Activated CD4-positive, alpha-beta T cell treated with anti-CD3 and anti-CD28 coated beads, Interleukin-2, amount 50 U/mL, for 1 hour (primary cell): Measurements from ENCODE around the gene DMRTC2.

Experiments
- DNase-seq: peaks from one replicate; pipeline ENCODE4 v3.0.0-alpha.2; 2020

DMRTC2 gene

GRCh38 chr19:41845001-41845050 lies at the start of gene DMRTC2:
Gene DMRTC2, plus strand, starts transcription at chr19:41845042. Its CDS starts 2,387 bp downstream, at chr19:41847429.
- no peak for DNase-seq

- no peak for DNase-seq
These were observed 48.5 kb upstream of the DMRTC2 start, which contains the start of gene CEACAM3 for GRCh38 chr19:41796362-41796761. Gene CEACAM3, plus strand, starts transcription at chr19:41796587. Its CDS starts 91 bp downstream, at chr19:41796678.

- no peak for DNase-seq
These were observed 47.9 kb upstream of the DMRTC2 start for GRCh38 chr19:41796901-41797300.

GRCh38 chr19:41799444-41800000 lies 45.3 kb upstream of the DMRTC2 start:
- DNase-seq, result no peak

- DNase-seq, result no peak
These were observed 43.8 kb upstream of the DMRTC2 start for GRCh38 chr19:41801031-41801430.

- no peak for DNase-seq
These were observed 43.0 kb upstream of the DMRTC2 start for GRCh38 chr19:41801792-41802211.

GRCh38 chr19:41802770-41803169 lies 42.1 kb upstream of the DMRTC2 start:
- DNase-seq, result no peak

- no peak for DNase-seq
These were observed 40.5 kb upstream of the DMRTC2 start for GRCh38 chr19:41804336-41804735.

- no peak for DNase-seq
These were observed 37.7 kb upstream of the DMRTC2 start for GRCh38 chr19:41807176-41807575.

GRCh38 chr19:41808663-41809566 lies 35.9 kb upstream of the DMRTC2 start:
- no peak for DNase-seq

GRCh38 chr19:41810301-41810700 lies 34.5 kb upstream of the DMRTC2 start:
- DNase-seq, result no peak

- no peak for DNase-seq
These were observed 33.8 kb upstream of the DMRTC2 start for GRCh38 chr19:41811036-41811435.

GRCh38 chr19:41811981-41812380 lies 32.9 kb upstream of the DMRTC2 start:
- DNase-seq, result no peak

GRCh38 chr19:41813911-41814310 lies 30.9 kb upstream of the DMRTC2 start:
- DNase-seq, result no peak

- DNase-seq, result no peak
These were observed 29.5 kb upstream of the DMRTC2 start for GRCh38 chr19:41815301-41815700.

- DNase-seq, result no peak
These were observed 28.1 kb upstream of the DMRTC2 start for GRCh38 chr19:41816761-41817160.

GRCh38 chr19:41821003-41821735 lies 23.7 kb upstream of the DMRTC2 start:
- peak; percentile 17 for DNase-seq

- DNase-seq, result no peak
These were observed 6.7 kb upstream of the DMRTC2 start for GRCh38 chr19:41837981-41838708.

GRCh38 chr19:41839211-41839610 lies 5.6 kb upstream of the DMRTC2 start:
- no peak for DNase-seq

- no peak for DNase-seq
These were observed 1.5 kb upstream of the DMRTC2 start for GRCh38 chr19:41843371-41843770.

- DNase-seq, result no peak
These were observed 241 bp upstream of the DMRTC2 start, which contains the start of gene LYPD4 for GRCh38 chr19:41844601-41845000. Gene LYPD4, minus strand, starts transcription at chr19:41844683. Its CDS starts 5,398 bp downstream, at chr19:41839285.

GRCh38 chr19:41845051-41845590 lies 279 bp downstream of the DMRTC2 start:
- no peak for DNase-seq
